ENCODE measurements around the gene CNTNAP3B.
"Not testable (repeated sequence)": the region's sequence is repeated elsewhere in the genome, so short reads cannot be mapped to it uniquely, and the experiment has no call there.

The CNTNAP3B gene

GRCh38 chr9:41898720-41899343 lies 230.4 kb downstream of the CNTNAP3B start:
- not testable (repeated sequence) for H3K27ac ChIP-seq (ENCODE audit: insufficient read depth, low read depth, low read length, poor library complexity, severe bottlenecking); H3K27me3 ChIP-seq (ENCODE audit: control insufficient read depth, insufficient read depth, low read length, poor library complexity, severe bottlenecking); H3K36me3 ChIP-seq (ENCODE audit: control insufficient read depth, insufficient read depth, low read length); H3K4me1 ChIP-seq (ENCODE audit: control insufficient read depth, insufficient read depth, low read length); H3K4me3 ChIP-seq (ENCODE audit: insufficient read depth, low read depth, low read length); H3K9me3 ChIP-seq (ENCODE audit: control insufficient read depth, low read length)
- WGBS, 2 experiments = no CpG with 5 or more reads among the region's 46 CpGs

GRCh38 chr9:41874557-41874956 lies 254.7 kb downstream of the CNTNAP3B start:
- H3K9me3 ChIP-seq (ENCODE audit: control insufficient read depth, low read length); H3K27me3 ChIP-seq (ENCODE audit: control insufficient read depth, insufficient read depth, low read length, poor library complexity, severe bottlenecking); H3K27ac ChIP-seq (ENCODE audit: insufficient read depth, low read depth, low read length, poor library complexity, severe bottlenecking); H3K4me3 ChIP-seq (ENCODE audit: insufficient read depth, low read depth, low read length); H3K4me1 ChIP-seq (ENCODE audit: control insufficient read depth, insufficient read depth, low read length); H3K36me3 ChIP-seq (ENCODE audit: control insufficient read depth, insufficient read depth, low read length): not testable (repeated sequence)
- no CpG with 5 or more reads among the region's 5 CpGs for WGBS, 2 experiments

- H3K4me1 ChIP-seq (ENCODE audit: control insufficient read depth, insufficient read depth, low read length); H3K9me3 ChIP-seq (ENCODE audit: control insufficient read depth, low read length); H3K36me3 ChIP-seq (ENCODE audit: control insufficient read depth, insufficient read depth, low read length); H3K27me3 ChIP-seq (ENCODE audit: control insufficient read depth, insufficient read depth, low read length, poor library complexity, severe bottlenecking); H3K4me3 ChIP-seq (ENCODE audit: insufficient read depth, low read depth, low read length); H3K27ac ChIP-seq (ENCODE audit: insufficient read depth, low read depth, low read length, poor library complexity, severe bottlenecking): not testable (repeated sequence)
- WGBS, 2 experiments = no CpG with 5 or more reads among the region's 2 CpGs
Measured at GRCh38 chr9:41855422-41855821, 273.8 kb downstream of the CNTNAP3B start.

GRCh38 chr9:41851848-41852740 lies 277.1 kb downstream of the CNTNAP3B start:
- H3K4me3 ChIP-seq (ENCODE audit: insufficient read depth, low read depth, low read length); H3K36me3 ChIP-seq (ENCODE audit: control insufficient read depth, insufficient read depth, low read length); H3K9me3 ChIP-seq (ENCODE audit: control insufficient read depth, low read length); H3K27ac ChIP-seq (ENCODE audit: insufficient read depth, low read depth, low read length, poor library complexity, severe bottlenecking); H3K27me3 ChIP-seq (ENCODE audit: control insufficient read depth, insufficient read depth, low read length, poor library complexity, severe bottlenecking); H3K4me1 ChIP-seq (ENCODE audit: control insufficient read depth, insufficient read depth, low read length): not testable (repeated sequence)
- no CpG with 5 or more reads among the region's 9 CpGs for WGBS, 2 experiments

- H3K27me3 ChIP-seq (ENCODE audit: control insufficient read depth, insufficient read depth, low read length, poor library complexity, severe bottlenecking); H3K4me1 ChIP-seq (ENCODE audit: control insufficient read depth, insufficient read depth, low read length); H3K9me3 ChIP-seq (ENCODE audit: control insufficient read depth, low read length); H3K27ac ChIP-seq (ENCODE audit: insufficient read depth, low read depth, low read length, poor library complexity, severe bottlenecking); H3K36me3 ChIP-seq (ENCODE audit: control insufficient read depth, insufficient read depth, low read length); H3K4me3 ChIP-seq (ENCODE audit: insufficient read depth, low read depth, low read length): not testable (repeated sequence)
- WGBS, 2 experiments = no CpG with 5 or more reads among the region's 7 CpGs
Measured at GRCh38 chr9:41847829-41848228, 281.4 kb downstream of the CNTNAP3B start.
